IMR-90 (cell line): ENCODE measurements around the gene IL17A. TPM values are rescaled to one million over a fixed set of nuclear protein-coding genes. Genes with fewer than 3 reads are reported as not detected.

Source experiments
- ATAC-seq: fragments of 200-7000 bp; cut with Tn5 transposase; 2 replicates; pipeline ENCODE4 v1.9.1; 2020; ENCODE audit warnings: low read depth, mild to moderate bottlenecking, moderate library complexity
- BruUV-seq: library from RNA; stranded (reverse); fragments of 400-500 nt; replicated peaks from 2 replicates; lab custom pipeline; 2021; lab: Mats Ljungman, UMichigan
- CTCF ChIA-PET: fragments of 300-600 bp; formaldehyde crosslinking; extraction: SDS; loops from one replicate; lab custom pipeline; 2021; ENCODE audit warnings: antibody characterized with exemption; lab: Yijun Ruan, JAX
- POLR2A ChIA-PET: fragments of 300-600 bp; sonication (Branson Sonifier 250); formaldehyde crosslinking; loops from one replicate; lab custom pipeline; 2022; ENCODE audit warnings: antibody characterized with exemption; ENCODE audit not compliant: unreplicated experiment; lab: Charles Lee
- DNase-seq: peaks from one replicate; pipeline ENCODE4 v3.0.0; 2013
- H2AFZ ChIP-seq: replicated peaks from 2 replicates; pipeline ENCODE3; 2013; ENCODE audit warnings: low read length, mild to moderate bottlenecking; ENCODE audit not compliant: poor library complexity
- H2AK5ac ChIP-seq: 2 replicates; pipeline ENCODE4 v1.6.1; 2013; ENCODE audit warnings: low read depth, low read length, inconsistent platforms
- H2AK9ac ChIP-seq: replicated peaks from 2 replicates; pipeline ENCODE3; 2013; ENCODE audit warnings: mild to moderate bottlenecking, low read depth, low read length, moderate library complexity; ENCODE audit not compliant: poor library complexity
- H2BK120ac ChIP-seq: 2 replicates; pipeline ENCODE4 v1.6.1; 2013; ENCODE audit warnings: low read depth, low read length, inconsistent platforms
- H2BK15ac ChIP-seq: 3 replicates; pipeline ENCODE4 v1.6.1; 2013; ENCODE audit warnings: low read depth, low read length, inconsistent platforms
- H2BK20ac ChIP-seq: 2 replicates; pipeline ENCODE4 v1.6.1; 2013; ENCODE audit warnings: low read depth, mild to moderate bottlenecking, inconsistent platforms, low read length, moderate library complexity
- H2BK5ac ChIP-seq: 2 replicates; pipeline ENCODE4 v1.6.1; 2013; ENCODE audit warnings: mild to moderate bottlenecking, low read depth, low read length, inconsistent platforms; ENCODE audit not compliant: poor library complexity, severe bottlenecking
- H3K14ac ChIP-seq: replicated peaks from 2 replicates; pipeline ENCODE4 v1.6.1; 2013; ENCODE audit warnings: low read depth, low read length, inconsistent platforms
- H3K18ac ChIP-seq: 2 replicates; pipeline ENCODE4 v1.6.1; 2013; ENCODE audit warnings: low read depth, low read length, control low read depth
- H3K23ac ChIP-seq: 2 replicates; pipeline ENCODE4 v1.6.1; 2013; ENCODE audit warnings: low read depth, low read length, inconsistent platforms
- H3K27ac ChIP-seq: 2 replicates; pipeline ENCODE4 v1.5.1; 2013; ENCODE audit warnings: mild to moderate bottlenecking, control low read depth, low read length; ENCODE audit not compliant: insufficient read depth
- H3K27me3 ChIP-seq: 2 replicates; pipeline ENCODE4 v1.6.1; 2013; ENCODE audit warnings: low read length; ENCODE audit not compliant: control insufficient read depth, insufficient read depth
- H3K36me3 ChIP-seq: 2 replicates; pipeline ENCODE4 v1.6.1; 2013; ENCODE audit warnings: low read length, mixed read lengths; ENCODE audit not compliant: control insufficient read depth, insufficient read depth
- H3K4ac ChIP-seq: 2 replicates; pipeline ENCODE4 v1.6.1; 2013; ENCODE audit warnings: low read depth, low read length, inconsistent platforms
- H3K4me1 ChIP-seq: 2 replicates; pipeline ENCODE4 v1.6.1; 2013; ENCODE audit warnings: low read length, mixed read lengths; ENCODE audit not compliant: control insufficient read depth, insufficient read depth
- H3K4me2 ChIP-seq: 2 replicates; pipeline ENCODE4 v1.6.1; 2013; ENCODE audit warnings: low read depth, mild to moderate bottlenecking, control low read depth, low read length, moderate library complexity
- H3K4me3 ChIP-seq: 2 replicates; pipeline ENCODE4 v1.5.1; 2013; ENCODE audit warnings: low read depth, mild to moderate bottlenecking, control low read depth, low read length, moderate library complexity; ENCODE audit not compliant: insufficient read depth
- H3K56ac ChIP-seq: 2 replicates; pipeline ENCODE4 v1.6.1; 2013; ENCODE audit warnings: low read length, inconsistent platforms; ENCODE audit not compliant: insufficient read depth; ENCODE audit errors: extremely low read depth
- H3K79me1 ChIP-seq, 2 experiments: 2 replicates each; pipeline ENCODE4 v1.6.1; 2013; ENCODE audit warnings: low read length in 2 of 2, inconsistent platforms in 1 of 2, low read depth in 1 of 2
- H3K9ac ChIP-seq: 2 replicates; pipeline ENCODE4 v1.6.1; 2013; ENCODE audit warnings: low read depth, low read length, control low read depth
- H3K9me1 ChIP-seq: 2 replicates; pipeline ENCODE4 v1.6.1; 2013; ENCODE audit warnings: low read length, inconsistent platforms; ENCODE audit not compliant: insufficient read depth
- H3K9me3 ChIP-seq: 2 replicates; pipeline ENCODE4 v1.6.1; 2013; ENCODE audit warnings: low read length; ENCODE audit not compliant: control insufficient read depth, insufficient read depth
- H4K20me1 ChIP-seq: 2 replicates; pipeline ENCODE4 v1.6.1; 2013; ENCODE audit warnings: low read length, inconsistent platforms; ENCODE audit not compliant: insufficient read depth
- H4K5ac ChIP-seq: 2 replicates; pipeline ENCODE4 v1.6.1; 2013; ENCODE audit warnings: mild to moderate bottlenecking, low read depth, low read length, control low read depth
- H4K8ac ChIP-seq, 2 experiments: 2 replicates each; pipeline ENCODE4 v1.6.1; 2013; ENCODE audit warnings: low read depth in 2 of 2, low read length in 2 of 2, control low read depth in 1 of 2, inconsistent platforms in 1 of 2
- H4K91ac ChIP-seq: 2 replicates; pipeline ENCODE4 v1.6.1; 2013; ENCODE audit warnings: low read depth, low read length, inconsistent platforms; ENCODE audit not compliant: insufficient read depth
- BHLHE40 ChIP-seq: fragments of 150-350 bp; IDR thresholded peaks from 2 replicates; pipeline ENCODE4 v1.6.1; 2016; ENCODE audit warnings: mild to moderate bottlenecking, low read depth, low read length
- CEBPB ChIP-seq: IDR thresholded peaks from 2 replicates; pipeline ENCODE4 v1.6.1; 2012; ENCODE audit warnings: low read depth, low read length, improper control_type of control experiment
- CHD1 ChIP-seq: IDR thresholded peaks from 2 replicates; pipeline ENCODE4 v1.6.1; 2012; ENCODE audit warnings: low read depth, low read length, improper control_type of control experiment
- CTCF ChIP-seq: conservative IDR thresholded peaks from 2 replicates; pipeline ENCODE4 v1.5.1; 2012; ENCODE audit warnings: mild to moderate bottlenecking, low read depth, low read length, improper control_type of control experiment
- ELK1 ChIP-seq: fragments of 150-350 bp; IDR thresholded peaks from 2 replicates; pipeline ENCODE4 v1.6.1; 2016; ENCODE audit warnings: low read depth, mild to moderate bottlenecking, low read length, moderate library complexity, borderline replicate concordance
- FOS ChIP-seq: fragments of 150-350 bp; IDR thresholded peaks from 2 replicates; pipeline ENCODE4 v1.6.1; 2016; ENCODE audit warnings: low read depth, low read length
- MAFK ChIP-seq: IDR thresholded peaks from 2 replicates; pipeline ENCODE4 v1.6.1; 2012; ENCODE audit warnings: low read depth, low read length, improper control_type of control experiment
- MAZ ChIP-seq: IDR thresholded peaks from 2 replicates; pipeline ENCODE4 v1.6.1; 2012; ENCODE audit warnings: low read depth, mild to moderate bottlenecking, low read length, improper control_type of control experiment, moderate library complexity, borderline replicate concordance
- MXI1 ChIP-seq: IDR thresholded peaks from 2 replicates; pipeline ENCODE4 v1.6.1; 2012; ENCODE audit warnings: low read depth, mild to moderate bottlenecking, low read length, moderate library complexity, borderline replicate concordance
- NFE2L2 ChIP-seq: fragments of 150-350 bp; IDR thresholded peaks from 2 replicates; pipeline ENCODE4 v1.6.1; 2016; ENCODE audit warnings: low read depth, mild to moderate bottlenecking, low read length
- POLR2A ChIP-seq: IDR thresholded peaks from 2 replicates; pipeline ENCODE4 v1.6.1; 2012; ENCODE audit warnings: mild to moderate bottlenecking, low read depth, low read length
- RAD21 ChIP-seq: IDR thresholded peaks from 2 replicates; pipeline ENCODE4 v1.6.1; 2012; ENCODE audit warnings: low read length, improper control_type of control experiment
- RCOR1 ChIP-seq: IDR thresholded peaks from 2 replicates; pipeline ENCODE4 v1.6.1; 2012; ENCODE audit warnings: mild to moderate bottlenecking, low read length, improper control_type of control experiment; ENCODE audit not compliant: insufficient replicate concordance
- RFX5 ChIP-seq: IDR thresholded peaks from 2 replicates; pipeline ENCODE4 v1.8.0; 2012; ENCODE audit warnings: low read depth, mild to moderate bottlenecking, low read length, moderate library complexity
- SMC3 ChIP-seq: fragments of 150-350 bp; IDR thresholded peaks from 2 replicates; pipeline ENCODE4 v1.6.1; 2016; ENCODE audit warnings: low read depth, mild to moderate bottlenecking, antibody characterized with exemption, low read length, moderate library complexity
- WGBS, 2 experiments: methylation state at CpG; one replicate each; pipeline versions ENCODE4 v1.1.5 to v1.1.7; 2013; ENCODE audit warnings: missing lambda C conversion rate in 2 of 2; ENCODE audit not compliant: insufficient read length in 1 of 2; ENCODE audit errors: extremely low coverage in 2 of 2; 5-methylcytosine and 5-hydroxymethylcytosine counted together
- dilution Hi-C: fragments of 300-500 bp; cut with HindIII; formaldehyde crosslinking; loops from one replicate; pipeline ENCODE4 v1.14.3; 2018; ENCODE audit warnings: low sequenced_read_pairs; ENCODE audit not compliant: unreplicated experiment
- in situ Hi-C: fragments of 300-500 bp; cut with MboI; formaldehyde crosslinking; loops from 3 replicates; pipeline ENCODE4 v1.14.3; 2019; ENCODE audit warnings: low sequenced_read_pairs, inconsistent platforms, mixed read lengths
- intact Hi-C: fragments of 100-400 bp; cut with micrococcal nuclease; formaldehyde crosslinking; loops from 2 replicates; pipeline ENCODE4 v1.10.0; 2022
- polyA plus RNA-seq, 3 experiments: library from polyadenylated mRNA; depleted of rRNA; stranded (reverse); fragments of >200 nt; gene quantifications; 2 replicates each; pipeline ENCODE4 v1.2.3, GENCODE V29; 2012; ENCODE audit warnings: low replicate concordance in 1 of 3
- total RNA-seq: library from RNA; depleted of rRNA; stranded (reverse); fragments of >200 nt; gene quantifications from 2 replicates; pipeline ENCODE4 v1.2.3, GENCODE V29; 2012
- TF ChIP-seq, protein P1 (sequence below): fragments of 150-350 bp; IDR thresholded peaks from 2 replicates; pipeline ENCODE4 v1.6.1; 2017; ENCODE audit warnings: mild to moderate bottlenecking, antibody characterized with exemption, low read length, low read depth

Gene IL17A
- total and polyA plus RNA-seq, 2 of the 4 experiments (the other 2 are of a cell fraction): not detected

- H3K4me3 ChIP-seq: no peak overlapping the region
- H2AFZ ChIP-seq: no peak overlapping the region
- no peak overlapping the region for H3K23ac ChIP-seq
- no peak overlapping the region for H4K91ac ChIP-seq
- no peak overlapping the region for H2BK120ac ChIP-seq
- H3K36me3 ChIP-seq: no peaks in the 10 kb centered on the region
- no peaks in the 10 kb centered on the region for H3K79me1 ChIP-seq
- dilution Hi-C loops (no loop called here), in situ Hi-C loops (no loop called here), intact Hi-C loops (no loop called here)
- DNase-seq (no peak), ATAC-seq (no peak)
- ChIA-PET CTCF (no interaction called here), POLR2A (no interaction called here)
- peaks cover 5% of the 10 kb centered on the region for H3K27me3 ChIP-seq
- no peaks in the 10 kb centered on the region for H4K20me1 ChIP-seq
- H2BK20ac ChIP-seq: no peak overlapping the region
- H3K56ac ChIP-seq: no peak overlapping the region
- no peak overlapping the region for H3K27ac ChIP-seq
- H3K4me1 ChIP-seq: no peaks in the 10 kb centered on the region
- no peak overlapping the region for H2BK15ac ChIP-seq
- BruUV-seq: no TSS peak
- H2AK5ac ChIP-seq: no peak overlapping the region
- 23% methylated on average over 4 of the region's 12 CpGs; no CpG with 5 or more reads in 1 of the 2 experiments for WGBS, 2 experiments
- H2AK9ac ChIP-seq: no peak overlapping the region
- no peak overlapping the region for H3K18ac ChIP-seq
- H3K4me2 ChIP-seq: no peak overlapping the region
- H4K5ac ChIP-seq: no peak overlapping the region
- no peak overlapping the region for H3K4ac ChIP-seq
- no peaks in the 10 kb centered on the region for H3K9me1 ChIP-seq
- no peaks in the 10 kb centered on the region for H3K9me3 ChIP-seq
- H3K9ac ChIP-seq: no peak overlapping the region
- H4K8ac ChIP-seq: no peak overlapping the region
- H3K14ac ChIP-seq: no peak overlapping the region
- H2BK5ac ChIP-seq: no peak overlapping the region
- no peak for TF ChIP-seq RCOR1
- no peak for TF ChIP-seq CEBPB
- TF ChIP-seq POLR2A: no peak
- TF ChIP-seq RFX5: no peak
- no peak for TF ChIP-seq MXI1
- TF ChIP-seq MAFK: no peak
- no peak for TF ChIP-seq BHLHE40
- TF ChIP-seq NFE2L2: no peak
- no peak for TF ChIP-seq CTCF
- no peak for TF ChIP-seq FOS
- no peak for TF ChIP-seq ELK1
- TF ChIP-seq MAZ: no peak
- no peak for TF ChIP-seq CHD1
- TF ChIP-seq RAD21: no peak
- TF ChIP-seq SMC3: no peak
- TF ChIP-seq, protein P1, sequence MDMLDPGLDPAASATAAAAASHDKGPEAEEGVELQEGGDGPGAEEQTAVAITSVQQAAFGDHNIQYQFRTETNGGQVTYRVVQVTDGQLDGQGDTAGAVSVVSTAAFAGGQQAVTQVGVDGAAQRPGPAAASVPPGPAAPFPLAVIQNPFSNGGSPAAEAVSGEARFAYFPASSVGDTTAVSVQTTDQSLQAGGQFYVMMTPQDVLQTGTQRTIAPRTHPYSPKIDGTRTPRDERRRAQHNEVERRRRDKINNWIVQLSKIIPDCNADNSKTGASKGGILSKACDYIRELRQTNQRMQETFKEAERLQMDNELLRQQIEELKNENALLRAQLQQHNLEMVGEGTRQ: no peak
Observed at GRCh38 chr6:52136934-52137467, 49.2 kb upstream of the IL17A start.
